Ovary (tissue), 9 donors: ENCODE measurements around the gene MFF. TPM values are rescaled to one million over a fixed set of nuclear protein-coding genes. Genes with fewer than 3 reads are reported as not detected.

Source experiments
- DNase-seq, 5 donors: peaks; one replicate each; pipeline ENCODE4 v3.0.0-alpha.2; 2019 to 2020
- H3K27ac ChIP-seq, 2 donors: fragments of 200-600 bp; one replicate each; pipeline versions ENCODE4 v1.5.1 to v1.8.0; 2019 to 2022
- H3K27me3 ChIP-seq: fragments of 200-600 bp; one replicate; pipeline ENCODE4 v1.8.0; 2022
- H3K36me3 ChIP-seq: fragments of 200-600 bp; sonication (generic); one replicate; pipeline ENCODE4 v1.5.1; 2019
- H3K4me1 ChIP-seq: one replicate; pipeline ENCODE4 v1.8.1; 2013; ENCODE audit warnings: mild to moderate bottlenecking, moderate library complexity; ENCODE audit not compliant: insufficient read depth
- H3K4me3 ChIP-seq: fragments of 200-600 bp; sonication (generic); one replicate; pipeline ENCODE4 v1.5.1; 2017
- H3K9me3 ChIP-seq, 2 donors: fragments of 200-600 bp in 1 of 2; sonication (generic) in 1 of 2; one replicate each; pipeline versions ENCODE4 v1.5.1 to v1.8.1; 2013 to 2019; ENCODE audit warnings: mild to moderate bottlenecking in 1 of 2, moderate library complexity in 1 of 2
- CTCF ChIP-seq, 3 donors: fragments of 450-650 bp in 2 of 3; fragments of 200-600 bp in 1 of 3; IDR thresholded peaks; one replicate each; pipeline versions ENCODE4 v1.5.1 to v1.8.0; 2016 to 2022; ENCODE audit warnings: antibody characterized with exemption in 3 of 3, mild to moderate bottlenecking in 1 of 3
- EP300 ChIP-seq: sonication (generic); formaldehyde crosslinking; IDR thresholded peaks from one replicate; pipeline ENCODE4 v1.6.1; 2017; ENCODE audit warnings: antibody characterized with exemption
- POLR2A ChIP-seq: fragments of 450-650 bp; IDR thresholded peaks from one replicate; pipeline ENCODE4 v1.6.1; 2017; ENCODE audit warnings: antibody characterized with exemption, mild to moderate bottlenecking, moderate library complexity
- WGBS, 3 donors: extraction: QIAGEN DNeasy Blood & Tissue Kit in 1 of 3; methylation state at CpG; one replicate each; pipeline versions ENCODE4 v1.1.5 to v1.1.7; 2013 to 2017; 5-methylcytosine and 5-hydroxymethylcytosine counted together
- intact Hi-C, 4 donors: fragments of 100-400 bp; cut with DNase I; formaldehyde crosslinking; loops; one replicate each; pipeline versions ENCODE4 v1.11.0 to v1.15.1; 2022 to 2023
- polyA plus RNA-seq, 2 donors: library from polyadenylated mRNA; stranded (reverse); fragments of 200-250 nt in 1 of 2; fragments of 350-450 nt in 1 of 2; fragmentation: Illumina TruSeq in 1 of 2; extraction: RNeasy Lipid Tissue Mini Kit (QIAGEN cat#74804) in 1 of 2; gene quantifications; one replicate each; pipeline ENCODE4 v1.2.3, GENCODE V29; 2013 to 2014
- total RNA-seq, 7 donors: library from RNA; depleted of rRNA in 2 of 7; stranded (reverse); fragments of >200 nt in 2 of 7; fragmentation: NEBNext Ultra II Directional in 3 of 7; extraction: Animal tissue kit (Norgen Biotek cat#: 25700) in 3 of 7; gene quantifications; one replicate each; pipeline versions ENCODE4 v1.1.0 to v1.2.4, GENCODE V29; 2016 to 2023
- donor health status: DM: no; HTN: no; CAD: no; lungs with moderate emphysema.
- donor health status: DM: no; HTN: no; CAD: no.
- donor health status: Bipolar disorder and iron deficiency.
- donor health status: DM: yes; HTN: yes; CAD: no.
- donor health status: DM: no; HTN: no; CAD: no.
- donor health status: DM: yes; HTN: yes; CAD: no.

Gene MFF
- total and polyA plus RNA-seq, 9 donors, result 57.1 to 101 (median 71.0) TPM

GRCh38 chr2:227398684-227399670 lies 73.9 kb downstream of the MFF start:
- Histone ChIP-seq H3K36me3 (no peaks in the 10 kb centered on the region), H3K9me3 (no peaks in the 10 kb centered on the region), H3K4me1 (no peaks in the 10 kb centered on the region), H3K27ac (no peak overlapping the region), H3K4me3 (no peak overlapping the region), H3K27me3 (no peaks in the 10 kb centered on the region)
- 65 to 85% (median 80%) methylated on average over 4 of the region's 4 CpGs for WGBS, 3 donors
- DNase-seq, result no peak
- TF ChIP-seq CTCF (IDR thresholded peaks at IDR 0.05) (no peak), EP300 (no peak), POLR2A (no peak)
- intact Hi-C loops, result no loop called here

- intact Hi-C loops, result loop anchor here in 1 of 4 donors (10.0 kb wide), 1 partner anchor 363 kb away; no protein-coding TSS in a partner anchor
- H3K9me3 ChIP-seq, result no peaks in the 10 kb centered on the region
- DNase-seq, result no peak
- H3K4me3 ChIP-seq, result no peak overlapping the region
- H3K36me3 ChIP-seq, result no peaks in the 10 kb centered on the region
- H3K27ac ChIP-seq, result no peak overlapping the region
- TF ChIP-seq POLR2A (no peak), CTCF (IDR thresholded peaks at IDR 0.05) (no peak), EP300 (no peak)
- H3K27me3 ChIP-seq, result no peaks in the 10 kb centered on the region
- WGBS, 3 donors, result 68 to 69% (median 69%) methylated on average over 2 of the region's 2 CpGs
- H3K4me1 ChIP-seq, result peaks cover 2% of the 10 kb centered on the region
Observed at GRCh38 chr2:227401550-227401949, 76.5 kb downstream of the MFF start.

- H3K9me3 ChIP-seq, result no peaks in the 10 kb centered on the region
- no peak overlapping the region for H3K27ac ChIP-seq
- no peak overlapping the region for H3K4me3 ChIP-seq
- DNase-seq, result no peak
- no peaks in the 10 kb centered on the region for H3K27me3 ChIP-seq
- TF ChIP-seq EP300 (no peak), POLR2A (no peak), CTCF (IDR thresholded peaks at IDR 0.05) (no peak)
- no peaks in the 10 kb centered on the region for H3K36me3 ChIP-seq
- intact Hi-C loops, result loop anchor here in 1 of 4 donors (10.0 kb wide), 1 partner anchor 362 kb away; no protein-coding TSS in a partner anchor
- H3K4me1 ChIP-seq, result peaks cover 4% of the 10 kb centered on the region
Observed at GRCh38 chr2:227402321-227402720, 77.3 kb downstream of the MFF start.

- no peak overlapping the region for H3K4me3 ChIP-seq
- intact Hi-C loops, result loop anchor here in 1 of 4 donors (10.0 kb wide), 1 partner anchor 362 kb away; no protein-coding TSS in a partner anchor
- TF ChIP-seq EP300 (no peak), CTCF (IDR thresholded peaks at IDR 0.05) (no peak), POLR2A (no peak)
- peaks cover 4% of the 10 kb centered on the region for H3K4me1 ChIP-seq
- WGBS, 3 donors, result 46 to 53% (median 49%) methylated on average over 4 of the region's 4 CpGs
- H3K9me3 ChIP-seq, result no peaks in the 10 kb centered on the region
- no peaks in the 10 kb centered on the region for H3K27me3 ChIP-seq
- no peak for DNase-seq
- H3K27ac ChIP-seq, result no peak overlapping the region
- no peaks in the 10 kb centered on the region for H3K36me3 ChIP-seq
Observed at GRCh38 chr2:227402959-227403358, 77.9 kb downstream of the MFF start.
